Trophoblast cell (in vitro differentiated cells and primary cell): ENCODE measurements around the gene ZNF146.

ENCODE experiments used
- DNase-seq, 2 donors: peaks; one replicate each; pipeline ENCODE4 v3.0.0-alpha.2; 2016
- H2AFZ ChIP-seq: 2 replicates; pipeline ENCODE4 v1.6.1; 2013; ENCODE audit warnings: low read length, moderate library complexity, mild to moderate bottlenecking; ENCODE audit not compliant: insufficient read depth, poor library complexity
- H2AK5ac ChIP-seq: 2 replicates; pipeline ENCODE4 v1.6.1; 2013; ENCODE audit warnings: mild to moderate bottlenecking, low read length
- H2BK120ac ChIP-seq: 2 replicates; pipeline ENCODE4 v1.6.1; 2013; ENCODE audit warnings: low read length, mild to moderate bottlenecking, moderate library complexity; ENCODE audit not compliant: insufficient read depth, poor library complexity
- H2BK12ac ChIP-seq: 2 replicates; pipeline ENCODE4 v1.6.1; 2013; ENCODE audit warnings: mild to moderate bottlenecking, low read length, moderate library complexity
- H2BK5ac ChIP-seq: 2 replicates; pipeline ENCODE4 v1.6.1; 2013; ENCODE audit warnings: low read length, low read depth, moderate library complexity, mild to moderate bottlenecking; ENCODE audit not compliant: poor library complexity
- H3K14ac ChIP-seq: 2 replicates; pipeline ENCODE4 v1.6.1; 2013; ENCODE audit warnings: mild to moderate bottlenecking, low read length
- H3K18ac ChIP-seq: 2 replicates; pipeline ENCODE4 v1.6.1; 2013; ENCODE audit warnings: mild to moderate bottlenecking, low read length
- H3K23ac ChIP-seq: 2 replicates; pipeline ENCODE4 v1.6.1; 2013; ENCODE audit warnings: low read length
- H3K27ac ChIP-seq: 2 replicates; pipeline ENCODE4 v1.5.1; 2013; ENCODE audit warnings: low read depth, mild to moderate bottlenecking, inconsistent platforms, low read length, moderate library complexity
- H3K27me3 ChIP-seq: 2 replicates; pipeline ENCODE4 v1.6.1; 2013; ENCODE audit warnings: inconsistent platforms, mild to moderate bottlenecking, low read length, moderate library complexity; ENCODE audit not compliant: insufficient read depth
- H3K36me3 ChIP-seq, 2 experiments: 1 replicate in 1 of 2; 2 replicates in 1 of 2; pipeline ENCODE4 v1.6.1; 2013; ENCODE audit warnings: low read length in 2 of 2, mild to moderate bottlenecking in 2 of 2, moderate library complexity in 1 of 2; ENCODE audit not compliant: insufficient read depth in 2 of 2, control insufficient read depth in 1 of 2
- H3K4ac ChIP-seq: 2 replicates; pipeline ENCODE4 v1.6.1; 2013; ENCODE audit warnings: low read depth, mild to moderate bottlenecking, low read length, moderate library complexity
- H3K4me1 ChIP-seq, 2 experiments: 1 replicate in 1 of 2; 2 replicates in 1 of 2; pipeline ENCODE4 v1.6.1; 2013; ENCODE audit warnings: low read length in 2 of 2, mild to moderate bottlenecking in 2 of 2, moderate library complexity in 1 of 2; ENCODE audit not compliant: insufficient read depth in 2 of 2, control insufficient read depth in 1 of 2
- H3K4me2 ChIP-seq: 2 replicates; pipeline ENCODE4 v1.6.1; 2013; ENCODE audit warnings: inconsistent platforms, mild to moderate bottlenecking, low read length, moderate library complexity
- H3K4me3 ChIP-seq: 2 replicates; pipeline ENCODE4 v1.5.1; 2013; ENCODE audit warnings: mild to moderate bottlenecking, low read depth, low read length, inconsistent platforms
- H3K79me1 ChIP-seq: one replicate; pipeline ENCODE4 v1.6.1; 2013; ENCODE audit warnings: low read length
- H3K79me2 ChIP-seq: 2 replicates; pipeline ENCODE4 v1.6.1; 2013; ENCODE audit warnings: low read length, mild to moderate bottlenecking; ENCODE audit not compliant: control insufficient read depth, insufficient read depth, poor library complexity
- H3K9ac ChIP-seq: 2 replicates; pipeline ENCODE4 v1.6.1; 2013; ENCODE audit warnings: mild to moderate bottlenecking, low read length
- H3K9me3 ChIP-seq: 2 replicates; pipeline ENCODE4 v1.6.1; 2013; ENCODE audit warnings: low read depth, mild to moderate bottlenecking, control low read depth, inconsistent platforms, low read length; ENCODE audit not compliant: insufficient read depth
- H4K12ac ChIP-seq: 2 replicates; pipeline ENCODE4 v1.6.1; 2013; ENCODE audit warnings: low read depth, mild to moderate bottlenecking, low read length, moderate library complexity
- H4K8ac ChIP-seq: 2 replicates; pipeline ENCODE4 v1.6.1; 2013; ENCODE audit warnings: low read depth, mild to moderate bottlenecking, low read length, moderate library complexity
- H4K91ac ChIP-seq: one replicate; pipeline ENCODE4 v1.6.1; 2013; ENCODE audit warnings: low read depth, mild to moderate bottlenecking, low read length, moderate library complexity
- WGBS: extraction: QIAGEN DNeasy Blood & Tissue Kit; methylation state at CpG from one replicate; pipeline ENCODE4 v1.1.7; 2013; ENCODE audit warnings: missing lambda C conversion rate; ENCODE audit not compliant: insufficient read length, insufficient coverage; ENCODE audit errors: extremely low coverage; 5-methylcytosine and 5-hydroxymethylcytosine counted together

Gene ZNF146

GRCh38 chr19:36258028-36258875, 43.3 kb downstream of the ZNF146 start:
- Histone ChIP-seq H4K12ac (no peak overlapping the region), H3K36me3 (no peaks in the 10 kb centered on the region), H3K79me1 (peaks cover 2% of the 10 kb centered on the region), H3K18ac (no peak overlapping the region), H3K79me2 (no peaks in the 10 kb centered on the region), H2AFZ (no peak overlapping the region), H3K9me3 (peaks cover 33% of the 10 kb centered on the region), H4K91ac (no peak overlapping the region), H3K4ac (no peak overlapping the region), H2AK5ac (no peak overlapping the region), H3K23ac (no peak overlapping the region), H2BK5ac (no peak overlapping the region), H3K4me1 (no peaks in the 10 kb centered on the region), H3K14ac (no peak overlapping the region), H3K9ac (no peak overlapping the region), H3K27me3 (no peaks in the 10 kb centered on the region), H3K4me2 (no peak overlapping the region), H3K27ac (no peak overlapping the region), H4K8ac (no peak overlapping the region), H3K4me3 (no peak overlapping the region), H2BK12ac (no peak overlapping the region), H2BK120ac (no peak overlapping the region)
- no CpG with 5 or more reads among the region's 29 CpGs for WGBS
- no peak for DNase-seq

DNA sequence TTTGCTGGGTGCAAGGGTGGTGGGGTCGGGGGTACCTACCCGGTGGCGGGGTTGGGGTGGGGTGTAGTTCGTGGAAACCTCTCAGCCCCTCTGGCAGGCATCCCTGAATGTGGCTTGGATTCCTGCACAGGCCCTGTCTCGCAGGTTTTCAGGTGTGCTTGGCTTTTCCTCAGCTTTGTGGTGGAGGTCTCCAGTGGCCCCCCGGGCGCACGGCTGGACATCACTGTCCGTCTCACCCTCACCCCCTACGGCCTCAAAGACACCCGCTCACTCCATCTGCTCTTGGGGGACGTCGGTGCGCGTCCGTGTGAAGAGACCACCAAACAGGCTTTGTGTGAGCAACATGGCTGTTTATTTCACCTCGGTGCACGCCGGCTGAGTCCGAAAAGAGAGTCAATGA, 44.3 kb downstream of the ZNF146 start:
- H3K4me3 ChIP-seq = no peak overlapping the region
- peaks cover 33% of the 10 kb centered on the region for H3K9me3 ChIP-seq
- H3K79me2 ChIP-seq = no peaks in the 10 kb centered on the region
- H2BK120ac ChIP-seq = no peak overlapping the region
- no peaks in the 10 kb centered on the region for H3K4me1 ChIP-seq
- H3K27me3 ChIP-seq = no peaks in the 10 kb centered on the region
- no peak overlapping the region for H3K27ac ChIP-seq
- no CpG with 5 or more reads among the region's 20 CpGs for WGBS
- H3K14ac ChIP-seq = no peak overlapping the region
- no peak overlapping the region for H3K23ac ChIP-seq
- H2BK5ac ChIP-seq = no peak overlapping the region
- no peak overlapping the region for H4K91ac ChIP-seq
- no peak overlapping the region for H2AK5ac ChIP-seq
- no peak overlapping the region for H2AFZ ChIP-seq
- no peak overlapping the region for H4K8ac ChIP-seq
- no peak overlapping the region for H3K4ac ChIP-seq
- H3K4me2 ChIP-seq = no peak overlapping the region
- H3K18ac ChIP-seq = no peak overlapping the region
- peaks cover 2% of the 10 kb centered on the region for H3K79me1 ChIP-seq
- H3K9ac ChIP-seq = no peak overlapping the region
- H4K12ac ChIP-seq = no peak overlapping the region
- no peak for DNase-seq
- H2BK12ac ChIP-seq = no peak overlapping the region
- no peaks in the 10 kb centered on the region for H3K36me3 ChIP-seq

DNA sequence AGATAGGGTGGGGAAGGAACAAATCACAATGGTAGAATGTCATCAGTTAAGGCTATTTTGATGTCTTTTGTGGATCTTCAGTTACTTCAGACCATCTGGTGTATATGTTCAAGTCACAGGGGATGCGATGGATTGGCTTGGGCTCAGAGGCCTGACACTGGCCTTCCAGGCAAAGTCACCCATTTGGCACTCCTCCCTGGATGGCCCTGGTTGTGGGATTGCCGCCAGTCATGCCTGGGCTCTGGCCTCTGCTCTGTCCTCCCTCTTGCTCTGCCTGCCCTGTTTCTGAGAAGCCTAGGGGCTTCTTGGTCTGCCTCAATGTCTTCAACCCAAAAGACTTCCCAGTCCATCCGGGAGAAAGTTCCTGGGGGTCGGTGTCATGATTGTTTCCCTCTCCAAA, 50.2 kb downstream of the ZNF146 start:
- H2BK120ac ChIP-seq = no peak overlapping the region
- H3K4me2 ChIP-seq = no peak overlapping the region
- no peak overlapping the region for H3K23ac ChIP-seq
- no peak overlapping the region for H3K9ac ChIP-seq
- no peak overlapping the region for H3K18ac ChIP-seq
- H2BK5ac ChIP-seq = no peak overlapping the region
- no peak overlapping the region for H3K27ac ChIP-seq
- DNase-seq = no peak
- no peak overlapping the region for H3K4me3 ChIP-seq
- no peak overlapping the region for H2BK12ac ChIP-seq
- H3K36me3 ChIP-seq = no peaks in the 10 kb centered on the region
- H3K9me3 ChIP-seq = peaks cover 25% of the 10 kb centered on the region
- no peak overlapping the region for H2AK5ac ChIP-seq
- H3K79me2 ChIP-seq = no peaks in the 10 kb centered on the region
- no peak overlapping the region for H3K14ac ChIP-seq
- H4K8ac ChIP-seq = no peak overlapping the region
- H3K79me1 ChIP-seq = no peaks in the 10 kb centered on the region
- no peak overlapping the region for H4K12ac ChIP-seq
- no peak overlapping the region for H3K4ac ChIP-seq
- H3K4me1 ChIP-seq = no peaks in the 10 kb centered on the region
- no CpG with 5 or more reads among the region's 4 CpGs for WGBS
- H2AFZ ChIP-seq = no peak overlapping the region
- H4K91ac ChIP-seq = no peak overlapping the region
- H3K27me3 ChIP-seq = no peaks in the 10 kb centered on the region

GRCh38 chr19:36265856-36266374, 51.0 kb downstream of the ZNF146 start:
- Histone ChIP-seq H3K18ac (no peak overlapping the region), H2AK5ac (no peak overlapping the region), H3K9ac (no peak overlapping the region), H4K91ac (no peak overlapping the region), H4K8ac (no peak overlapping the region), H3K4me2 (no peak overlapping the region), H2BK120ac (no peak overlapping the region), H3K14ac (no peak overlapping the region), H3K4me1 (no peaks in the 10 kb centered on the region), H3K79me1 (no peaks in the 10 kb centered on the region), H3K4ac (no peak overlapping the region), H2AFZ (no peak overlapping the region), H3K79me2 (no peaks in the 10 kb centered on the region), H3K27me3 (no peaks in the 10 kb centered on the region), H4K12ac (no peak overlapping the region), H2BK5ac (no peak overlapping the region), H2BK12ac (no peak overlapping the region), H3K27ac (no peak overlapping the region), H3K9me3 (peaks cover 25% of the 10 kb centered on the region), H3K23ac (no peak overlapping the region), H3K36me3 (no peaks in the 10 kb centered on the region), H3K4me3 (no peak overlapping the region)
- DNase-seq = peak in 1 of 2 donors; percentile 7
- no CpG with 5 or more reads among the region's 35 CpGs for WGBS
